CD4-positive, alpha-beta memory T cell (primary cell): ENCODE results near the gene SMYD3. TPM values are rescaled to one million over a fixed set of nuclear protein-coding genes. Genes with fewer than 3 reads are reported as not detected.

Experiments
- CTCF ChIA-PET: fragments of 350-600 bp; sonication (Branson Sonifier 250); formaldehyde crosslinking; loops from one replicate; lab custom pipeline; 2021; ENCODE audit warnings: inconsistent platforms; ENCODE audit not compliant: partially characterized antibody; lab: Charles Lee
- POLR2A ChIA-PET: fragments of 350-600 bp; sonication (Branson Sonifier 250); formaldehyde crosslinking; loops from one replicate; lab custom pipeline; 2021; ENCODE audit not compliant: partially characterized antibody; lab: Charles Lee
- DNase-seq, 5 donors: peaks; one replicate each; pipeline versions ENCODE4 v3.0.0 to v3.0.0-alpha.2; 2020 to 2022; ENCODE audit warnings: mixed read lengths in 1 of 5
- H3K27ac ChIP-seq: one replicate; pipeline ENCODE4 v1.7.0; 2013; ENCODE audit warnings: low read depth, low read length
- H3K27me3 ChIP-seq: 2 replicates; pipeline ENCODE4 v1.7.0; 2013; ENCODE audit warnings: mild to moderate bottlenecking, low read length, moderate library complexity; ENCODE audit not compliant: insufficient read depth
- H3K36me3 ChIP-seq: 2 replicates; pipeline ENCODE4 v1.7.0; 2013; ENCODE audit warnings: mild to moderate bottlenecking, low read length, moderate library complexity; ENCODE audit not compliant: insufficient read depth
- H3K4me1 ChIP-seq: 2 replicates; pipeline ENCODE4 v1.7.0; 2013; ENCODE audit warnings: mild to moderate bottlenecking, low read length, moderate library complexity; ENCODE audit not compliant: insufficient read depth
- H3K4me3 ChIP-seq, 2 donors: one replicate each; pipeline ENCODE4 v1.7.0; 2013; ENCODE audit warnings: low read length in 2 of 2, mild to moderate bottlenecking in 1 of 2
- H3K9me3 ChIP-seq, 2 donors: one replicate each; pipeline ENCODE4 v1.7.0; 2013; ENCODE audit warnings: low read length in 2 of 2, control low read depth in 1 of 2; ENCODE audit not compliant: control insufficient read depth in 1 of 2
- H3K27ac Mint-ChIP-seq, 7 donors: one replicate each; pipeline ENCODE4 v1.8.0; 2020 to 2021; ENCODE audit warnings: mixed read lengths in 7 of 7, mild to moderate bottlenecking in 6 of 7, inconsistent platforms in 3 of 7, moderate library complexity in 3 of 7
- H3K27me3 Mint-ChIP-seq, 2 donors: one replicate each; pipeline ENCODE4 v1.8.0; 2020 to 2021; ENCODE audit warnings: mixed read lengths in 2 of 2
- H3K36me3 Mint-ChIP-seq, 2 donors: one replicate each; pipeline ENCODE4 v1.8.0; 2020 to 2021; ENCODE audit warnings: mixed read lengths in 2 of 2, inconsistent platforms in 1 of 2, mild to moderate bottlenecking in 1 of 2
- H3K4me1 Mint-ChIP-seq, 4 donors: one replicate each; pipeline ENCODE4 v1.8.0; 2020 to 2021; ENCODE audit warnings: mixed read lengths in 4 of 4, mild to moderate bottlenecking in 1 of 4
- H3K4me3 Mint-ChIP-seq, 8 donors: one replicate each; pipeline ENCODE4 v1.8.0; 2020 to 2021; ENCODE audit warnings: mixed read lengths in 8 of 8, mild to moderate bottlenecking in 7 of 8, moderate library complexity in 6 of 8, inconsistent platforms in 3 of 8
- H3K9me3 Mint-ChIP-seq, 8 donors: one replicate each; pipeline ENCODE4 v1.8.0; 2020 to 2021; ENCODE audit warnings: mixed read lengths in 8 of 8, mild to moderate bottlenecking in 5 of 8, inconsistent platforms in 3 of 8, moderate library complexity in 1 of 8
- intact Hi-C: fragments of 100-400 bp; cut with micrococcal nuclease; formaldehyde crosslinking; loops from one replicate; pipeline ENCODE4 v1.15.1; 2023
- polyA plus RNA-seq, 2 donors: library from polyadenylated mRNA; unstranded; fragments of 300-500 nt; fragmentation: Illumina TruSeq; gene quantifications; one replicate each; pipeline ENCODE4 v1.2.3, GENCODE V29; 2021
- total RNA-seq, 2 experiments: library from RNA; stranded (reverse); gene quantifications; one replicate each; pipeline ENCODE4 v1.2.3, GENCODE V29; 2021

Gene SMYD3
- total and polyA plus RNA-seq, 4 experiments from 2014 or later = 19.5 to 28.9 (median 22.9) TPM

DNA sequence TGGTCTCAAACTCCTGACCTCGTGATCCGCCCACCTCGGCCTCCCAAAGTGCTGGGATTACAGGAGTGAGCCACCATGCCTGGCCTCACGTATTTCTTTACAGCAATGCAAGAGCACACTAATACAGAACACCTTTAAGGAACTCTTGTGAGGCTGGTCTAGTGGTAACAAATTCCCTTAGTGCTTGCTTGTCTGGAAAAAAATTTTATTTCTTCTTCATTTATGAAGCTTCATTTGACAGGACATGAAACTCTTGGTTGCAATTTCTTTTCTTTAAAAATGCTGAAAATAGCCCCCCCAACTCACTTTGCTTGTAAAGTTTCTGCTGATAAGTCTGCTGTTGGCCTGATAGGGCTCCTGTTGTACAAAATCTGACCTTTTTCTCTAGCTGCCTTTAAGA lies 248.8 kb downstream of the SMYD3 start:
- peaks cover 18% of the 10 kb centered on the region in 2 donors for H3K36me3 Mint-ChIP-seq

GRCh38 chr1:246255773-246256172 lies 251.3 kb downstream of the SMYD3 start:
- H3K4me3 ChIP-seq = no peak overlapping the region
- no peak overlapping the region for H3K4me3 Mint-ChIP-seq
- H3K4me1 Mint-ChIP-seq = no peaks in the 10 kb centered on the region
- CTCF ChIA-PET = no interaction called here
- peaks cover 10 to 11% of the 10 kb centered on the region in 2 donors for H3K36me3 Mint-ChIP-seq
- no peaks in the 10 kb centered on the region for H3K36me3 ChIP-seq
- H3K27ac Mint-ChIP-seq = no peak overlapping the region
- H3K27me3 ChIP-seq = no peaks in the 10 kb centered on the region
- no peak overlapping the region for H3K27ac ChIP-seq
- peaks cover 0 to 53% (median 29%) of the 10 kb centered on the region in 8 donors for H3K9me3 Mint-ChIP-seq
- no peaks in the 10 kb centered on the region for H3K4me1 ChIP-seq
- intact Hi-C loops = no loop called here
- H3K9me3 ChIP-seq = no peaks in the 10 kb centered on the region
- no peak for DNase-seq
- POLR2A ChIA-PET = no interaction called here
- no peaks in the 10 kb centered on the region for H3K27me3 Mint-ChIP-seq

More for the DNA sequence above, 248.8 kb downstream of the SMYD3 start:
- no peak overlapping the region for H3K4me3 ChIP-seq
- intact Hi-C loops = no loop called here
- H3K9me3 ChIP-seq = no peaks in the 10 kb centered on the region
- Mint-ChIP-seq H3K4me1 (no peaks in the 10 kb centered on the region), H3K4me3 (peak overlapping the region in 1 of 8 donors; percentile 57), H3K27me3 (no peaks in the 10 kb centered on the region), H3K27ac (no peak overlapping the region), H3K9me3 (peaks cover 0 to 63% (median 33%) of the 10 kb centered on the region in 8 donors)
- H3K4me1 ChIP-seq = no peaks in the 10 kb centered on the region
- no peaks in the 10 kb centered on the region for H3K27me3 ChIP-seq
- ChIA-PET CTCF (no interaction called here), POLR2A (no interaction called here)
- DNase-seq = no peak
- no peaks in the 10 kb centered on the region for H3K36me3 ChIP-seq
- H3K27ac ChIP-seq = no peak overlapping the region

GRCh38 chr1:246254854-246255253 lies 252.2 kb downstream of the SMYD3 start:
- H3K27ac Mint-ChIP-seq = no peak overlapping the region
- peaks cover 0 to 47% (median 25%) of the 10 kb centered on the region in 8 donors for H3K9me3 Mint-ChIP-seq
- intact Hi-C loops = no loop called here
- no peaks in the 10 kb centered on the region for H3K4me1 Mint-ChIP-seq
- Histone ChIP-seq H3K4me1 (no peaks in the 10 kb centered on the region), H3K27me3 (no peaks in the 10 kb centered on the region), H3K36me3 (no peaks in the 10 kb centered on the region), H3K4me3 (no peak overlapping the region), H3K27ac (no peak overlapping the region), H3K9me3 (no peaks in the 10 kb centered on the region)
- DNase-seq = no peak
- ChIA-PET POLR2A (no interaction called here), CTCF (no interaction called here)
- peaks cover 10% of the 10 kb centered on the region in 2 donors for H3K36me3 Mint-ChIP-seq
- no peak overlapping the region for H3K4me3 Mint-ChIP-seq
- no peaks in the 10 kb centered on the region for H3K27me3 Mint-ChIP-seq

DNA sequence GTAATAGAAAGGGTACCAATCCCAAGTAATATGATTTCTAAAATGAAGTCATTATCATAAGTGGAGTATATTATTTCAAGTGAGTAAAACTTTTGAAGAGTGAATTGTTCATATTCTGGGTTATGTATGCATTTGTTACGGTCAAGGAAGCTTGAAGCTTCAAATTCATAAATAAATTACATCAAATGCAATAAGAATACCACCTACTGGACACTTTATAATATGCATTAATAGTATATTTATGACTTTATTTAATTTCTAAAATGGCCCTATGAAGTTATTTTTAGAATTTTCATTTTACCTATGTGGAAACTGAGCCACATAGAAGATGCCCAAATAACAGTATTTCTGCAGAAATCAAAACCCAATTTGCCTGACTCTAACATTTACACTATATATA lies 260.6 kb downstream of the SMYD3 start:
- Histone ChIP-seq H3K9me3 (no peaks in the 10 kb centered on the region), H3K4me3 (no peak overlapping the region), H3K4me1 (no peaks in the 10 kb centered on the region), H3K36me3 (no peaks in the 10 kb centered on the region), H3K27me3 (no peaks in the 10 kb centered on the region), H3K27ac (no peak overlapping the region)
- no peaks in the 10 kb centered on the region for H3K27me3 Mint-ChIP-seq
- no peak overlapping the region for H3K4me3 Mint-ChIP-seq
- peaks cover 3 to 12% of the 10 kb centered on the region in 2 donors for H3K36me3 Mint-ChIP-seq
- intact Hi-C loops = no loop called here
- POLR2A ChIA-PET = no interaction called here
- no peaks in the 10 kb centered on the region for H3K4me1 Mint-ChIP-seq
- no peak overlapping the region for H3K27ac Mint-ChIP-seq
- no peak for DNase-seq
- peaks cover 0 to 21% (median 7%) of the 10 kb centered on the region in 8 donors for H3K9me3 Mint-ChIP-seq
- CTCF ChIA-PET = interaction anchor here (1.4 kb wide), 1 partner anchor 14 kb away, joined by 4 read pairs; no protein-coding TSS in a partner anchor

DNA sequence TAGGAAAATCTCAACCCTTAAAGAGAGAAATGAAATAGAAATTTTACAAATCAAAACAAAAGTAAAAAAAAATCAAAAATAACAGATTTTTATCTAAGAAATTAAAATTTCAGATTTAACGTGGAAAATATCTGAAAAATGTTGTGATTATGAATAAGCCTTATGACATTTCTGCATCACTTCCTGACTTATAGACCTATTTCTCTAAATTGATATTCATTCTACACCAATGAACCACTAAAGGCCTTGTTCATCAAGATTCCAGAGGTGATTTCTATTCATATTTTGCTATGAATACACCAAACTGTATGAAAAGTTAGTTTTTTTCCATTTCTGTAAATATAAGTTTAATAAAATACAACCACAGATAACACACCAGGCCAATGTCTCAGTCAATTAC lies 261.5 kb downstream of the SMYD3 start:
- ChIA-PET CTCF (no interaction called here), POLR2A (no interaction called here)
- peaks cover 3 to 12% of the 10 kb centered on the region in 2 donors for H3K36me3 Mint-ChIP-seq
- DNase-seq = no peak
- no peaks in the 10 kb centered on the region for H3K27me3 Mint-ChIP-seq
- intact Hi-C loops = no loop called here
- Histone ChIP-seq H3K27me3 (no peaks in the 10 kb centered on the region), H3K9me3 (no peaks in the 10 kb centered on the region), H3K27ac (no peak overlapping the region), H3K36me3 (no peaks in the 10 kb centered on the region), H3K4me3 (no peak overlapping the region), H3K4me1 (no peaks in the 10 kb centered on the region)
- peaks cover 0 to 26% (median 9%) of the 10 kb centered on the region in 8 donors for H3K9me3 Mint-ChIP-seq
- no peak overlapping the region for H3K4me3 Mint-ChIP-seq
- no peak overlapping the region for H3K27ac Mint-ChIP-seq
- no peaks in the 10 kb centered on the region for H3K4me1 Mint-ChIP-seq

DNA sequence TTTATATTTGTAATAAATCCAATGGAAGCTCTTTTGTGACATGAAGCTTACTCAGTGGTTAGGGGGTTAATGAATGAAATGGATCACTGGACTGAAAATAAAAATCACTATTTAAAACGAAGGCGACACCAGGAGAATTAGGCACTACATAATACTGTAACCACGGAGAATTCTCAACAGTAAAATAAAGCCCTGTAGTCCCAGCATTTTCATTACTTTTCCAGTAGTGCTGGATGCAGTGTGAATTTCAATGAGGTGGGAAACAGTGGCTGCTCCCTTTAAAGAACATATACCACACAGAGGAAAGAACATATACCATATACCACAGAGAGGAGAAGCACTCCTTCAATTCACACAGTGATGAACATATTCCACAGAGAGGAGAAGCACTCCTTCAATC lies 275.0 kb downstream of the SMYD3 start:
- H3K27me3 Mint-ChIP-seq = no peaks in the 10 kb centered on the region
- intact Hi-C loops = no loop called here
- Histone ChIP-seq H3K9me3 (no peaks in the 10 kb centered on the region), H3K4me3 (no peak overlapping the region), H3K27me3 (no peaks in the 10 kb centered on the region), H3K4me1 (no peaks in the 10 kb centered on the region), H3K36me3 (no peaks in the 10 kb centered on the region), H3K27ac (no peak overlapping the region)
- no peak overlapping the region for H3K4me3 Mint-ChIP-seq
- CTCF ChIA-PET = no interaction called here
- peaks cover 1 to 19% of the 10 kb centered on the region in 2 donors for H3K36me3 Mint-ChIP-seq
- peaks cover 0 to 19% (median 8%) of the 10 kb centered on the region in 8 donors for H3K9me3 Mint-ChIP-seq
- POLR2A ChIA-PET = no interaction called here
- DNase-seq = no peak
- H3K27ac Mint-ChIP-seq = no peak overlapping the region
- H3K4me1 Mint-ChIP-seq = no peaks in the 10 kb centered on the region

GRCh38 chr1:246226041-246226440 lies 281.0 kb downstream of the SMYD3 start:
- Mint-ChIP-seq H3K36me3 (peaks cover 2 to 27% of the 10 kb centered on the region in 2 donors), H3K4me1 (peaks cover 0 to 2% (median 0%) of the 10 kb centered on the region in 4 donors), H3K4me3 (no peak overlapping the region), H3K27me3 (no peaks in the 10 kb centered on the region), H3K9me3 (peaks cover 0 to 8% (median 3%) of the 10 kb centered on the region in 8 donors), H3K27ac (no peak overlapping the region)
- Histone ChIP-seq H3K4me1 (no peaks in the 10 kb centered on the region), H3K27me3 (no peaks in the 10 kb centered on the region), H3K4me3 (no peak overlapping the region), H3K27ac (no peak overlapping the region), H3K9me3 (no peaks in the 10 kb centered on the region), H3K36me3 (no peaks in the 10 kb centered on the region)
- no peak for DNase-seq
- intact Hi-C loops = no loop called here
- POLR2A ChIA-PET = no interaction called here
- CTCF ChIA-PET = no interaction called here
